CD4-positive, alpha-beta T cell treated with Interleukin-17A for 1 hour (primary cell): ENCODE measurements around the gene PTPRH.
"Not testable (repeated sequence)": the region's sequence is repeated elsewhere in the genome, so short reads cannot be mapped to it uniquely, and the experiment has no call there.

ENCODE experiments used
- DNase-seq: peaks from one replicate; pipeline ENCODE4 v3.0.0-alpha.2; 2020

Gene PTPRH

GRCh38 chr19:55178781-55179599 is 30.3 kb downstream of the PTPRH start:
- peak; percentile 95 for DNase-seq

GRCh38 chr19:55176076-55176475 is 33.2 kb downstream of the PTPRH start:
- DNase-seq = no peak

- DNase-seq = no peak
Measured at GRCh38 chr19:55175117-55175867, 34.0 kb downstream of the PTPRH start.

DNA sequence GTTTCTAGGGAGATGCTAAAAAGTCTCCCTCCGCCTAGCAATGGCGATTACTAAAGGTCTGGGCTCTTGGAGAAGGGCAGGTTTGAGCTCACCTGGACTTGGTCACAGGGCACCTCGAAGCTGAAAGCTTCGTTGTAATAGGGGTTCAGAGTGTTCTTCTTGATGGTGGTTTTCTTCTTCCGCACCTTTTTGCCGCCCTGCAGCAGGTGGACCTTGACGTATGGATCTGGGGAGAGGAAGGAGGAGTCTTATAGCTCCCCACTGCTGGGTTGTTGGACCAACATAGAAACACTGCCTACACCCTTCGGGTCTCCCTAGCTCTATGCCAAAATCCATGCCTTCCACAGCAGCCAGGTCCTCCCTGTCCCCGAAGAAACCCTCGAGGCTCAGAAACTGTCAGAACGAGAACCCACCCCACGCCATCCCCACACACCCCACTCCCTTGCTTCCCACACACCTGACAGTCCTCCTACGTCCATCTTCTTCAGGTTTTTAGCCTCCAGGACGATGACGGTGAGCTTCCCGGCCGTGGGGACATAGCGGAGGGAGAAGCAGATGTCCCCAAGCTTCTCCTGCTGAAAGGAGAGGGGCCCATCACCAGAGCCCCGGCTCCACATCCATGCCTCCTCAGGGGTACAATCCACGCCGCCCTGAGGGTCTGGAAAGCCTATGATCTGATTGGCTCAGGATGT is 34.7 kb downstream of the PTPRH start:
- DNase-seq = no peak

DNA sequence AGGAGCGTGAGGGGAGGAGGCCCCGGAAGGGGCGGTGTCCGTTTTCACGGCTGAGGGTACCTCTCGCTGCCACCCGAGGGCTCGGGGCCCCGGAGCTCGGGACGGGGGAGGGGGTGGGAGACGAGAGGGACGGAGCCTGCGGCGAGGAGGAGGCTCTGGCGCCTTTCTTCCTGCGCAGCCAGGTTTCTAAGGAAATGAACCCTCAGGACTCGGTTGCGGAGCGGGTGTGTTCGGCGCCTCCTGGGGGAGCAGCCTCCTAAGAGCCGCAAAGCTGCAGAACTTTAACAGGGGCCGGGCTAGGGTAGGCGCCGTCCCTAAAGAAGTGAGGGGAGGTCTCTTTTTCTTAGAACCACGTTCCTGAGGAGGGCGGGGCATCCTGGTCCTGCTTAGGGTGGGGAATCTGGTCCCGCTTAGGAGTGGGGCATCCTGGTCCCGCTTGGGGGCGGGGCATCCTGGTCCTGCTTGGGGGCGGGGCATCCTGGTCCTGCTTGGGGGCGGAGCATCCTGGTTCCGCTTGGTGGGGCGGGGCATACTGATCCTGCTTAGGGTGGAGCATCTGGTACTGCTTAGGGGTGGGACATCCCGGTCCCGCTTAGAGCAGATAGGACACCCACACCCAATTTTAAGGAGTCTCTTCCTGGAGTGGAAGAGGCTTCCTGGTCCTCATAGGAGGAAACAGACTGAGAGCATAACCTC is 35.4 kb downstream of the PTPRH start:
- peak; percentile 27 for DNase-seq

DNA sequence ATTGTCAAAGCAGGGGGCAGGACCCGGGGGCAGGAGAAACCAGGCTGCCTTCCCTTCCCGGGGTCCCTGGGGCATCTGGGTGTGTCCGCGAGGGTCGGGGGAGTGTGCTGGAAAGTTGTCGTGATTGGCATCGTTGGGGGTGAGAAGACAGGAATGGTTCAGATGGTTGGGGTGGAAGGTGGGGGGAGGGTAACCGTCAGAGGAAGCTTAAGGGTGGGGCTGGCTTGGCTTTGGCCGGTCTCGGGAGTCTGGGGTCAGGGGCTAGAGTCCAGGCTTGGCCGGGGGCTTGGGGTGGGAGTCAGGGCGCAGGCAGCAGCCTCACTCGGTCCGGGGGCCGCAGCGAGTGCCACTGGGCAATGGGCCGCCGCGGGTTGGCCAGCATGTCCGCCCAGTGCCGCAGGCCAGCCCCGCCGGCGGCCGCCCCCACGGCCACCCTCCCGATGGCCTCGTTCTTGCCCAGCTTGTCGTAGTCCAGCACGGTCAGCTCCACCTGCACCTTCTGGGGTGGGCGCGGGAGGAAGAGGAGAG is 36.1 kb downstream of the PTPRH start:
- no peak for DNase-seq

DNA sequence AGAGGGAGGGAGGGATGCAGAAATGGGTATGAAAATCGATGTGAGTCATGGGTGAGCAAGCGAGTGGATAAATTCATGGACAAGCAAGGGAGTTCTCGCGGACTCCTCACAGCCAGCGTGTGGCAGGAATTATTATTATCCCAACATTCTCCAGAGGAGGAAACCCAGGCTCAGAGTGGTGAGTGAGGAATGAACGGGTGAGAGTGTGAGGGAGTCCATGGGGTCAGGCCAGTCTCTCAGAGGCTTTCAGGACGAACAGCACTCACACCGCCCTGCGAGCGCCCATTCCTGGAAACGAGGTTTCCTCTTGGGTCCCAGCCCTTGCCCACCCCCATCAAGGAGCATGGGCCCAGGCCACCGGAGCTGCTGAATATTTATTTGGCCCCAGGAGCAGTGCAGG is 36.6 kb downstream of the PTPRH start:
- DNase-seq = no peak

DNA sequence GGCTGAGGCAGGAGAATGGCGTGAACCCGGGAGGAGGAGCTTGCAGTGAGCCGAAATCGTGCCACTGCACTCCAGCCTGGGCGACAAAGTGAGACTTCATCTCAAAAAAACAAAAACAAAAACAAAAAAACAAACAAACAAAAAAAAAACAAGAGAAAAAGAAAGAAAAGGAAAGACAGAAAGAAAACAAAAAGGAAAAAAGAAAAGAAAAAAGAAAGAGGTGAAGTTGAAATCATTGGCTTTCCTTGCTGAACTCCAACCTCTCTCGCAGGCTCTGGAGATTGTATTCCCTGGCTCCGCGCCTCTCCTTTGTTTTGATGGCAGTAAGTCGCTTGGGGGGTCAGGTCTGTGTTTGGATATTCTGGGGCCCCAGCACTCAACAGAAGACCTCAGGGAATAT is 37.0 kb downstream of the PTPRH start:
- DNase-seq = not testable (repeated sequence)

- no peak for DNase-seq
Measured at GRCh38 chr19:55171440-55171839, 37.9 kb downstream of the PTPRH start.

DNA sequence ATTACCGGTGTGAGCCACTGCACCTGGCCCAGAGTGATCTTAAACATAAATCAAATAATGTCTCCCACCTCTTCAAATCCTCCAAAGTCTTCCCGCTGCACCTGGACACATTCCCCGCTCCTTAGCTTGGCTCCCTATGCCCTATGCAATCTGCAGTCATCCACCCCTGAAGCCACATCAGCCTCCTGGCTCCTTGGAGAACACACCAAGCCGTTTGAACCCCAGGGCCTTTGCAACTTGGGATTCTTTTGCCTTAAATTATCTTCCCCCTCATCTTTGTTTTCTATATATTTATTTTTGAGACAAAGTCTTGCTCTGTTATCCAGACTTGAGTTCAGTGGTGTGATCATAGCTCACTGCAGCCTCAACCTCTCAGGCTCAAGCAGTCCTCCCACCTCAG is 40.2 kb downstream of the PTPRH start:
- DNase-seq = no peak

GRCh38 chr19:55166530-55167268 is 42.6 kb downstream of the PTPRH start, which contains the start of gene DNAAF3:
TSS of gene DNAAF3 (minus strand) at chr19:55166613. CDS start at chr19:55166413, 200 bp downstream.
- DNase-seq = peak; percentile 83

DNA sequence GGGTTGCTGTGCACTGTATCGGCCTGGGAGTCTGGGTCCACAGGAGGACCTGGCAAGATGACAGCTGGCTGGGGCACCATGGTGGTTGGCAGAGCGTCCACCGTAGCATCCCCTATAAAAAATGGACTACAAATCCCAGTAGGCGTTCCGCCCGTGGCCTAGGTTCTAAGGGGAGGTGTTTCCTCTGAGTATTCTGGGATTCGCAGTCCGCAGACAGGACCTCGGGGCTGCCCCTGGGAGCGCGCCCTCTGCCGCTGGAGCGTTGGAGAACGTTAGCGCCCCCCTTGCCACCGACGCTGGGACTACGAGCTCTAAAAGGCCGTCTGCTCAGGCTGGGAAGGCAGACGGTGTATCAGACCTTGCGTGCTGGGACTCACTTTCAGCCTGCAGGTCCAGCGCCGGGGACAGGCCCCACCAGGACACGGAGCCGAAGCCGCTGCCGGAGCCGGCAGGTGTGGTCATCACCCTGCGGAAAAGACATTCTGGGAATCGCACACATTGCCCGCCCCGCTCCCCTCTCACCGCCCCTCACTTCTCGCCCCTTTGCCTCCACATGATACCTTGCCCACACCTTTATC is 43.3 kb downstream of the PTPRH start:
- peak; percentile 63 for DNase-seq

DNA sequence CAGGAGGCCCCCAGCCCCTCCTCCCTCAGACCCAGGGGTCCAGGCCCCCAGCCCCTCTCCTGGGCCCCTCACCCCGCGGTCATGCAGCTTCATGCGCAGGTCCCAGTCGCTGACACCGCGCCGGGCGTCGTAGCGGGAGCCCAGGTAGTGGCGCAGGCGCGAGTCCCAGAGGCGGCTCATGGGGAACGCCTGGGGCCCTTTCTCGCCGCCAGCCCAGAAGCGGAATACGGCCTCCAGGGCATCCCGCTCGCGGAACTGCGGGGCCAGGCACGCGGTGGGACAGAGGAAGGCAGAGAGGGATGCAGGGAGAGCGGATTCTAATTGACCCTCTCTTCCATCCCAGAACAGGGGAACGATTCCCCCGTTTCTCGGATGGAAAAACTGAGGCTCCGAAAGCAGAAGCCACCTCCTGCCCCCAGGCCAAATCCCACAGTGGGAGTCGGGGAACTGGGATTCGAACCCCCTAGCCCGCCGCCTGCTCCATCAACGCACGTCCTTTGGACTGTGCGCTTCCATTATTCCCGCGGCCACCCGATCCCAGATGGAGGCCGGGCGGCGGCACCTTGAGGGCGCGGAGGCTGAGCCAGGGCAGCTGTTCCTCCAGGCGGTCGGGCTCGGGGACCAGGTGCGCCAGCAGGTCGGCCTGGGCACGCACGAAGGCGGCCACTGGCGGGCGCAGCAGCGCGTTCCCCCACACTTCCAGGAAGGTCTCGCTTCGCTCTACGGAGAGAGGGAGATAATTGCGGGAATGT is 47.6 kb downstream of the PTPRH start:
- DNase-seq = no peak

- no peak for DNase-seq
Measured at GRCh38 chr19:55160986-55161365, 48.3 kb downstream of the PTPRH start.

GRCh38 chr19:55160128-55160985 is 48.9 kb downstream of the PTPRH start:
- peak; percentile 88 for DNase-seq

GRCh38 chr19:55158848-55159749 is 50.2 kb downstream of the PTPRH start:
- no peak for DNase-seq

DNA sequence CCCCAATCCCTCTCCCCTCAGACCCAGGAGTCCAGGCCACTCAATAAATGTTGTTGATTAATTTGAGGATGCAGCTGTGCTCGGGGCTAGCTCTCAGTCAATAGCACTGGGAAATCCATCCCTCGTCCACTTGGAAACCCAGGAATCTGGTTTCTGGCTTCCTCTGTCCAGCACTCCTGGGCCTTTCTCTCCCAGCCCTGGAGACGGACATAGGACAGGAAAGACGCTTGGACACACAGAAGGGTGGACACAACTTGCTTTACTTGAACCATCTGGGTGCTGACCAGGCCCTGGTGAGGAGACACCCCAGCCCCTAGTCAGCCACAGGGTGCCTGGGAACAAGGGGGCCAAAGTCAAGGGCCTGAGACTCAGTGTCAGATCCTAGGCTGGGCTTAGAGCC is 50.9 kb downstream of the PTPRH start:
- DNase-seq = no peak

DNA sequence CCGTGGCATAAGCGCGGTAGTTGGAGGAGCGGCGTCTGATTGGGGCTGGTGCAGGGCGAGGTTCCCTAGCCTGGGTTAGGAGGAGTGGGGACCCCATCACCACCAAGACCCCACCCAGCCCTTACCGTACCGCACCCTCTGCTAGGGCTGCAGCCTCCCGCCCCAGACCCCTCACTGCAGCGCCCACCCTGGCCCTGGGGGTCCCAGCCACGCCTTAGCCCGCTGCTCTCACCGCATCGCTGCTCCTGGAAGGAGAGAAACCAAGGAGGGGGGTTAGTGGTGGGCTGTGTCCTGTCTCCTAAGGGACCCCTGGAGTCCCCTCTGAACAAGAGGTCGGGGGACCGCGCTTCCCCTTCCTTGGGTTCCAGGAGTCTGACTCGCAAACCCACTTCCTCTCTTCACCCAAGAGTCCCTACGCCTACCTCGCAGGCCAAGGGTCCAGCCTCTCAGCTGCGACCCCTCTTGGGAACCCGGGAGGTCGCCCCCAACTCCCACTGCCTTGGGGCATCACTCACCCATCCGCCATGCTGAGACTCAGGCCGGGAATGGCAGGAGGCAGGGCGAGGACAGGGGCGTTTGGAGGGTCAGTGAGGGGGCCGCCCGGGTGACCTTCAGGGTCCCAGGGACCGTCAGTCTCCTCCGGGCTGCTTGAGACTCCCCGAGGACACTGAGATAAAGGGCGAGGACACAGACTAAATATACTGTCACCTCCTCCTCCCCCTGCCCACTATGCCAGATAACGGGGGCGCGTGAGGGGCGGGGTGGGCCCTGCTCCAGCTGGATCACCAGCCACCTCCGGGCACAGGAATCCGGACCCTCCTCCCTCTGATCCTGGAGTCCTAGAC is 52.0 kb downstream of the PTPRH start, which contains the start of gene TNNI3:
TNNI3 (minus strand) TSS at position 669 of the 845 bp plus-strand sequence; CDS start at position 526, 143 bp downstream.
- no peak for DNase-seq
